Thyroid gland (tissue), 4 donors: Measurements from ENCODE around the gene ADD1.

Source experiments
- POLR2A ChIP-seq, 2 donors: fragments of 450-650 bp; IDR thresholded peaks; one replicate each; pipeline ENCODE4 v1.6.1; 2017; ENCODE audit warnings: antibody characterized with exemption in 2 of 2, mild to moderate bottlenecking in 2 of 2, moderate library complexity in 1 of 2
- TF ChIP-seq, protein P1 (sequence below), 6 experiments: fragments of 200-600 bp in 3 of 6; fragments of 450-650 bp in 3 of 6; sonication (generic) in 3 of 6; IDR thresholded peaks; one replicate each; pipeline ENCODE4 v1.5.1; 2016 to 2019; ENCODE audit warnings: antibody characterized with exemption in 6 of 6, mild to moderate bottlenecking in 2 of 6, inconsistent platforms in 1 of 6, moderate library complexity in 1 of 6

GRCh38 chr4:2818351-2818939, 25.2 kb upstream of the ADD1 start:
- TF ChIP-seq, protein P1, sequence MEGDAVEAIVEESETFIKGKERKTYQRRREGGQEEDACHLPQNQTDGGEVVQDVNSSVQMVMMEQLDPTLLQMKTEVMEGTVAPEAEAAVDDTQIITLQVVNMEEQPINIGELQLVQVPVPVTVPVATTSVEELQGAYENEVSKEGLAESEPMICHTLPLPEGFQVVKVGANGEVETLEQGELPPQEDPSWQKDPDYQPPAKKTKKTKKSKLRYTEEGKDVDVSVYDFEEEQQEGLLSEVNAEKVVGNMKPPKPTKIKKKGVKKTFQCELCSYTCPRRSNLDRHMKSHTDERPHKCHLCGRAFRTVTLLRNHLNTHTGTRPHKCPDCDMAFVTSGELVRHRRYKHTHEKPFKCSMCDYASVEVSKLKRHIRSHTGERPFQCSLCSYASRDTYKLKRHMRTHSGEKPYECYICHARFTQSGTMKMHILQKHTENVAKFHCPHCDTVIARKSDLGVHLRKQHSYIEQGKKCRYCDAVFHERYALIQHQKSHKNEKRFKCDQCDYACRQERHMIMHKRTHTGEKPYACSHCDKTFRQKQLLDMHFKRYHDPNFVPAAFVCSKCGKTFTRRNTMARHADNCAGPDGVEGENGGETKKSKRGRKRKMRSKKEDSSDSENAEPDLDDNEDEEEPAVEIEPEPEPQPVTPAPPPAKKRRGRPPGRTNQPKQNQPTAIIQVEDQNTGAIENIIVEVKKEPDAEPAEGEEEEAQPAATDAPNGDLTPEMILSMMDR (IDR thresholded peaks at IDR 0.05), result no peak
- no peak for TF ChIP-seq POLR2A (IDR thresholded peaks at IDR 0.05)
